Endothelial cell of umbilical vein (primary cell): ENCODE data around the gene CAP2. TPM values are rescaled to one million over a fixed set of nuclear protein-coding genes. Genes with fewer than 3 reads are reported as not detected.

Experiments
- BruUV-seq: library from RNA; stranded (reverse); fragments of 400-500 nt; replicated peaks from 2 replicates; lab custom pipeline; 2021; lab: Mats Ljungman, UMichigan
- CTCF ChIA-PET: fragments of 300-600, 350-600 bp; sonication (Branson Sonifier 250); formaldehyde crosslinking; loops from one replicate; lab custom pipeline; 2021; ENCODE audit warnings: antibody characterized with exemption, inconsistent platforms; lab: Charles Lee
- POLR2A ChIA-PET: fragments of 300-600, 350-600 bp; sonication (Branson Sonifier 250); formaldehyde crosslinking; loops from one replicate; lab custom pipeline; 2021; ENCODE audit warnings: antibody characterized with exemption, inconsistent platforms; lab: Charles Lee
- DNase-seq: peaks from one replicate; pipeline ENCODE4 v3.0.0-alpha.2; 2011; ENCODE audit warnings: low read depth, low spot score
- FAIRE-seq: peaks from 2 replicates; lab custom pipeline; 2011; peaks lifted over from hg19 to GRCh38; lab: Jason Lieb, UNC
- H2AFZ ChIP-seq: 2 replicates; pipeline ENCODE4 v1.6.0; 2012; ENCODE audit warnings: low read depth, low read length, control low read depth, inconsistent platforms
- H3K27ac ChIP-seq: 2 replicates; pipeline ENCODE4 v1.5.1; 2011; ENCODE audit warnings: low read depth, mild to moderate bottlenecking, control low read depth, low read length, moderate library complexity; ENCODE audit not compliant: insufficient read depth
- H3K27me3 ChIP-seq, 2 experiments: 2 replicates each; pipeline versions ENCODE4 v1.6.0 to v1.6.1; 2011; ENCODE audit warnings: low read length in 2 of 2, mixed read lengths in 1 of 2; ENCODE audit not compliant: control insufficient read depth in 2 of 2, insufficient read depth in 2 of 2
- H3K36me3 ChIP-seq, 2 experiments: 2 replicates in 1 of 2; 3 replicates in 1 of 2; pipeline ENCODE4 v1.5.1; 2011; ENCODE audit warnings: low read length in 2 of 2, mild to moderate bottlenecking in 1 of 2, moderate library complexity in 1 of 2; ENCODE audit not compliant: control insufficient read depth in 2 of 2, insufficient read depth in 2 of 2; ENCODE audit errors: extremely low read depth in 1 of 2
- H3K4me1 ChIP-seq: 3 replicates; pipeline ENCODE4 v1.5.1; 2011; ENCODE audit warnings: mild to moderate bottlenecking, low read length; ENCODE audit not compliant: control insufficient read depth, insufficient read depth; ENCODE audit errors: extremely low read depth
- H3K4me2 ChIP-seq: 2 replicates; pipeline ENCODE4 v1.6.1; 2011; ENCODE audit warnings: low read length, control low read depth, mixed read lengths; ENCODE audit not compliant: insufficient read depth
- H3K4me3 ChIP-seq, 3 experiments: fragments of 200-600 bp in 1 of 3; sonication (generic), shearing (Covaris generic) in 1 of 3; replicated peaks in 1 of 3; 2 replicates each; pipeline ENCODE4 v1.5.1; 2011 to 2016; ENCODE audit warnings: control low read depth in 3 of 3, low read length in 3 of 3, mild to moderate bottlenecking in 2 of 3, inconsistent platforms in 1 of 3, low read depth in 1 of 3, moderate library complexity in 1 of 3; ENCODE audit not compliant: insufficient read depth in 1 of 3
- H3K79me2 ChIP-seq: 2 replicates; pipeline ENCODE4 v1.6.0; 2012; ENCODE audit warnings: low read length, inconsistent platforms; ENCODE audit not compliant: control insufficient read depth, insufficient read depth
- H3K9ac ChIP-seq: replicated peaks from 2 replicates; pipeline ENCODE3; 2011; ENCODE audit warnings: low read length, control low read depth; ENCODE audit not compliant: insufficient read depth; ENCODE audit errors: extremely low read depth
- H3K9me1 ChIP-seq: replicated peaks from 3 replicates; pipeline ENCODE4 v1.6.0; 2011; ENCODE audit warnings: mild to moderate bottlenecking, low read length; ENCODE audit not compliant: control insufficient read depth, insufficient read depth; ENCODE audit errors: extremely low read depth
- H3K9me3 ChIP-seq: replicated peaks from 2 replicates; pipeline ENCODE4 v1.5.1; 2012; ENCODE audit warnings: low read length, inconsistent platforms; ENCODE audit not compliant: control insufficient read depth, insufficient read depth
- H4K20me1 ChIP-seq: replicated peaks from 2 replicates; pipeline ENCODE3; 2011; ENCODE audit warnings: mild to moderate bottlenecking, low read length; ENCODE audit not compliant: control insufficient read depth, insufficient read depth; ENCODE audit errors: extremely low read depth
- EZH2 ChIP-seq: IDR thresholded peaks from 2 replicates; pipeline ENCODE4 v1.6.1; 2012; ENCODE audit warnings: borderline replicate concordance, low read depth, mild to moderate bottlenecking, moderate library complexity, low read length, inconsistent platforms; ENCODE audit not compliant: severe bottlenecking
- FOS ChIP-seq: IDR thresholded peaks from 2 replicates; pipeline ENCODE4 v1.6.1; 2011; ENCODE audit warnings: mild to moderate bottlenecking, low read length, moderate library complexity, borderline replicate concordance; ENCODE audit not compliant: insufficient read depth
- GATA2 ChIP-seq: IDR thresholded peaks from 2 replicates; pipeline ENCODE4 v1.7.0; 2011; ENCODE audit warnings: low read depth, mild to moderate bottlenecking, moderate library complexity, mixed read lengths, low read length; ENCODE audit not compliant: insufficient read length, insufficient read depth
- JUN ChIP-seq: IDR thresholded peaks from 2 replicates; pipeline ENCODE4 v1.6.1; 2011; ENCODE audit warnings: borderline replicate concordance, low read depth; ENCODE audit not compliant: insufficient read length, insufficient read depth
- MYC ChIP-seq: IDR thresholded peaks from one replicate; pipeline ENCODE4 v1.6.1; 2011; ENCODE audit warnings: mild to moderate bottlenecking, low read depth, low read length
- POLR2A ChIP-seq: IDR thresholded peaks from 2 replicates; pipeline ENCODE4 v1.6.1; 2012; ENCODE audit warnings: low read depth, mild to moderate bottlenecking, control low read depth, low read length
- POLR2AphosphoS5 ChIP-seq: IDR thresholded peaks from 2 replicates; pipeline ENCODE4 v1.6.1; 2012; ENCODE audit warnings: low read depth, mild to moderate bottlenecking, control low read depth, low read length, moderate library complexity; ENCODE audit not compliant: insufficient read depth
- dilution Hi-C: fragments of 300-500 bp; cut with MboI; formaldehyde crosslinking; loops from one replicate; pipeline ENCODE4 v1.15.0; 2019; ENCODE audit warnings: low sequenced_read_pairs; ENCODE audit not compliant: extremely low pct_ligation_motif_present
- intact Hi-C: fragments of 100-400 bp; cut with micrococcal nuclease; formaldehyde crosslinking; loops from one replicate; pipeline ENCODE4 v1.10.0; 2022
- polyA plus RNA-seq, 4 experiments: library from polyadenylated mRNA; depleted of rRNA in 3 of 4; stranded (reverse) in 3 of 4; unstranded in 1 of 4; fragments of >200 nt; gene quantifications; 2 replicates each; pipeline versions ENCODE4 v1.2.1 to v1.2.3, GENCODE V29; 2011 to 2012; ENCODE audit warnings: missing spikeins in 1 of 4
- total RNA-seq: library from RNA; stranded (reverse); gene quantifications from 2 replicates; pipeline ENCODE4 v1.2.3, GENCODE V29; 2021
- TF ChIP-seq, protein P1 (sequence below), 2 donors: IDR thresholded peaks; 1 replicate in 1 of 2; 2 replicates in 1 of 2; pipeline ENCODE4 v1.5.1; 2011; ENCODE audit warnings: low read length in 2 of 2, mild to moderate bottlenecking in 2 of 2, moderate library complexity in 2 of 2, control low read depth in 1 of 2, inconsistent platforms in 1 of 2, low read depth in 1 of 2; ENCODE audit not compliant: insufficient read depth in 1 of 2; ENCODE audit errors: extremely low read depth in 1 of 2
- TF ChIP-seq, protein P2 (sequence below): IDR thresholded peaks from 2 replicates; pipeline ENCODE4 v1.6.1; 2011; ENCODE audit not compliant: insufficient read depth, insufficient read length

The CAP2 gene
- total and polyA plus RNA-seq, 2 donors (not counting 3 experiments of a cell fraction or from before 2014, with no cell fraction given): 12.2 to 21.3 TPM

DNA sequence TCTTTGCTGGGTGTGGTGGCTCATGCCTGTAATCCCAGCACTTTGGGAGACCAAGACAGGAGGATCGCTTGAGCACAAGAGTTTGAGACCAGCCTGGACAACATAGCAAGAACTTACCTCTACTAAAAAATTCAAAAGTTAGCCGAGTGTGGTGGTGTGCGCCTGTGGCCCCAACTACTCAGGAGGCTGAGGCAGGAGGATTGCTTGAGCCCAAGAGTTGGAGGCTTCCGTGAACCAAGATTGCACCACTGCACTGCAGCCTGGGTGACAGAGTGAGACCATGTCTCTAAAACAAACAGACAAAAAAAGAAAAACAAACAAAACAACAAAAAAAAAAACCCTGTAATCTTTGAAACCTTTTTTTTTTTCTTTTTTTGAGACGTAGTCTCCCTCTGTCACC is 67.5 kb downstream of the CAP2 start:
- no peaks in the 10 kb centered on the region for H3K36me3 ChIP-seq
- ChIA-PET POLR2A (no interaction called here), CTCF (no interaction called here)
- TF ChIP-seq, protein P1, sequence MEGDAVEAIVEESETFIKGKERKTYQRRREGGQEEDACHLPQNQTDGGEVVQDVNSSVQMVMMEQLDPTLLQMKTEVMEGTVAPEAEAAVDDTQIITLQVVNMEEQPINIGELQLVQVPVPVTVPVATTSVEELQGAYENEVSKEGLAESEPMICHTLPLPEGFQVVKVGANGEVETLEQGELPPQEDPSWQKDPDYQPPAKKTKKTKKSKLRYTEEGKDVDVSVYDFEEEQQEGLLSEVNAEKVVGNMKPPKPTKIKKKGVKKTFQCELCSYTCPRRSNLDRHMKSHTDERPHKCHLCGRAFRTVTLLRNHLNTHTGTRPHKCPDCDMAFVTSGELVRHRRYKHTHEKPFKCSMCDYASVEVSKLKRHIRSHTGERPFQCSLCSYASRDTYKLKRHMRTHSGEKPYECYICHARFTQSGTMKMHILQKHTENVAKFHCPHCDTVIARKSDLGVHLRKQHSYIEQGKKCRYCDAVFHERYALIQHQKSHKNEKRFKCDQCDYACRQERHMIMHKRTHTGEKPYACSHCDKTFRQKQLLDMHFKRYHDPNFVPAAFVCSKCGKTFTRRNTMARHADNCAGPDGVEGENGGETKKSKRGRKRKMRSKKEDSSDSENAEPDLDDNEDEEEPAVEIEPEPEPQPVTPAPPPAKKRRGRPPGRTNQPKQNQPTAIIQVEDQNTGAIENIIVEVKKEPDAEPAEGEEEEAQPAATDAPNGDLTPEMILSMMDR (IDR thresholded peaks at IDR 0.05; ENCODE audit: extremely low read depth in 1 of 2, insufficient read depth in 1 of 2, low read depth in 1 of 2, low read length in 2 of 2): no peak
- TF ChIP-seq POLR2A (no peak), FOS (no peak), MYC (no peak), GATA2 (no peak)
- TF ChIP-seq, protein P2, sequence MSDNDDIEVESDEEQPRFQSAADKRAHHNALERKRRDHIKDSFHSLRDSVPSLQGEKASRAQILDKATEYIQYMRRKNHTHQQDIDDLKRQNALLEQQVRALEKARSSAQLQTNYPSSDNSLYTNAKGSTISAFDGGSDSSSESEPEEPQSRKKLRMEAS: no peak
- no TSS peak for BruUV-seq
- H3K4me3 ChIP-seq: no peak overlapping the region
- no peaks in the 10 kb centered on the region for H3K4me1 ChIP-seq
- dilution Hi-C loops (no loop called here), intact Hi-C loops (no loop called here)
- H3K4me2 ChIP-seq: no peak overlapping the region
- H3K79me2 ChIP-seq: no peaks in the 10 kb centered on the region
- no peaks in the 10 kb centered on the region for H4K20me1 ChIP-seq
- no peaks in the 10 kb centered on the region for H3K9me1 ChIP-seq
- FAIRE-seq (no peak), DNase-seq (no peak)
- no peak overlapping the region for H3K9ac ChIP-seq
- H3K27me3 ChIP-seq: no peaks in the 10 kb centered on the region
- no peak overlapping the region for H2AFZ ChIP-seq
- H3K27ac ChIP-seq: no peak overlapping the region
- H3K9me3 ChIP-seq: no peaks in the 10 kb centered on the region

DNA sequence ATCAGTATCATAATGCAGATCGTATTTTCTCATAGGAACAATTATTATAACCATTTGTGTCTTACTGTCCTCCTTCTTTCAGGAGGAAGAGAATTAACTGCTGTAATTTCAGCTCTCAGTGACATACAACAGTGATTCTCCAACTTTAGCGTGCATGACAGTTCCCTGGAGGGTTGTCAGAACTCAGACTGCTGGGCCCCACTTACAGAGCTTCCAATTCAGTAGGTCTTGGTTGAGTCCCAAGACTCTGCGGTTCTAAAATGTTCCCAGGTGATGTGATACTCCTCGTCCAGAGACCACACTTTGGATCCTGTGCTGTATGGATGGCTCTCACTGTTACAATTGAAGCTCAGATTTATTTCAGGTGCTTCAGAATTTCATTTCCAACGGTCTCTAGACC is 72.8 kb downstream of the CAP2 start:
- no peaks in the 10 kb centered on the region for H3K27me3 ChIP-seq
- TF ChIP-seq, protein P2: no peak
- TF ChIP-seq MYC: no peak
- TF ChIP-seq FOS: no peak
- no peak for TF ChIP-seq POLR2AphosphoS5
- TF ChIP-seq, protein P1 (IDR thresholded peaks at IDR 0.05; ENCODE audit: extremely low read depth in 1 of 2, insufficient read depth in 1 of 2, low read depth in 1 of 2, low read length in 2 of 2): no peak
- no peak for TF ChIP-seq GATA2
- TF ChIP-seq JUN: no peak
- no peak for TF ChIP-seq POLR2A
- no peak for TF ChIP-seq EZH2
- H3K9ac ChIP-seq: no peak overlapping the region
- dilution Hi-C loops: no loop called here
- peaks cover 4% of the 10 kb centered on the region for H3K4me1 ChIP-seq
- POLR2A ChIA-PET: no interaction called here
- BruUV-seq: no TSS peak
- CTCF ChIA-PET: interaction anchor here (1.2 kb wide), 1 partner anchor 118 kb away, joined by 5 read pairs; no protein-coding TSS in a partner anchor
- H4K20me1 ChIP-seq: no peaks in the 10 kb centered on the region
- intact Hi-C loops: loop anchor here (5.0 kb wide), 1 partner anchor 41 kb away; no protein-coding TSS in a partner anchor
- H3K9me1 ChIP-seq: no peaks in the 10 kb centered on the region
- DNase-seq: no peak
- no peaks in the 10 kb centered on the region for H3K36me3 ChIP-seq
- H3K27ac ChIP-seq: no peak overlapping the region
- no peak overlapping the region for H3K4me3 ChIP-seq
- no peak overlapping the region for H2AFZ ChIP-seq
- no peaks in the 10 kb centered on the region for H3K79me2 ChIP-seq
- no peak for FAIRE-seq
- no peak overlapping the region for H3K4me2 ChIP-seq
- H3K9me3 ChIP-seq: no peaks in the 10 kb centered on the region
